DOHH2 (cell line): ENCODE data around the gene CCDC194.

Source experiments
- H3F3A ChIP-seq: fragments of 200-600 bp; sonication (generic), shearing (Covaris generic); 2 replicates; pipeline ENCODE4 v1.6.0; 2016; ENCODE audit warnings: antibody characterized with exemption, mild to moderate bottlenecking; ENCODE audit not compliant: control insufficient read depth, insufficient read depth
- H3K27ac ChIP-seq: fragments of 200-600 bp; sonication (generic); 2 replicates; pipeline ENCODE4 v1.5.1; 2014; ENCODE audit warnings: low read depth, mild to moderate bottlenecking, low read length, moderate library complexity
- H3K27me3 ChIP-seq: fragments of 200-600 bp; sonication (generic); 2 replicates; pipeline ENCODE4 v1.6.1; 2014; ENCODE audit warnings: mild to moderate bottlenecking, low read length, mixed read lengths; ENCODE audit not compliant: control insufficient read depth
- H3K36me3 ChIP-seq: fragments of 200-600 bp; sonication (generic); 2 replicates; pipeline ENCODE4 v1.6.1; 2014; ENCODE audit warnings: mild to moderate bottlenecking, low read length, moderate library complexity, mixed read lengths; ENCODE audit not compliant: control insufficient read depth
- H3K4me1 ChIP-seq: fragments of 200-600 bp; sonication (generic); 2 replicates; pipeline ENCODE4 v1.6.1; 2014; ENCODE audit warnings: mild to moderate bottlenecking, low read length, mixed read lengths; ENCODE audit not compliant: control insufficient read depth
- H3K4me2 ChIP-seq: fragments of 200-600 bp; sonication (generic); 2 replicates; pipeline ENCODE4 v1.6.0; 2014; ENCODE audit warnings: mild to moderate bottlenecking, low read length, moderate library complexity
- H3K4me3 ChIP-seq: fragments of 200-600 bp; sonication (generic); 2 replicates; pipeline ENCODE4 v1.5.1; 2014; ENCODE audit warnings: mild to moderate bottlenecking, low read length, mixed read lengths
- H3K79me2 ChIP-seq: fragments of 200-600 bp; sonication (generic); 2 replicates; pipeline ENCODE4 v1.6.1; 2014; ENCODE audit warnings: mild to moderate bottlenecking, low read length, mixed read lengths; ENCODE audit not compliant: control insufficient read depth
- H3K9me2 ChIP-seq: fragments of 200-600 bp; sonication (generic); replicated peaks from 2 replicates; pipeline ENCODE4 v1.6.1; 2014; ENCODE audit warnings: mild to moderate bottlenecking, low read length, mixed read lengths; ENCODE audit not compliant: control insufficient read depth
- H3K9me3 ChIP-seq: fragments of 200-600 bp; sonication (generic); 2 replicates; pipeline ENCODE4 v1.6.1; 2014; ENCODE audit warnings: antibody characterized with exemption, low read length, mixed read lengths; ENCODE audit not compliant: control insufficient read depth, insufficient read depth
- H4K20me1 ChIP-seq: fragments of 200-600 bp; sonication (generic); 2 replicates; pipeline ENCODE4 v1.6.0; 2014; ENCODE audit warnings: low read depth, mild to moderate bottlenecking, antibody characterized with exemption, low read length, moderate library complexity; ENCODE audit not compliant: control insufficient read depth, insufficient read depth
- CTCF ChIP-seq: fragments of 200-600 bp; sonication (generic); IDR thresholded peaks from one replicate; pipeline ENCODE4 v1.5.1; 2014; ENCODE audit warnings: antibody characterized with exemption, mild to moderate bottlenecking, low read depth, low read length; ENCODE audit not compliant: poor library complexity, severe bottlenecking
- EZH2phosphoT487 ChIP-seq: fragments of 200-600 bp; sonication (generic); IDR thresholded peaks from 2 replicates; pipeline ENCODE4 v1.6.1; 2017; ENCODE audit warnings: borderline replicate concordance, mild to moderate bottlenecking, antibody characterized with exemption, low read length, moderate library complexity, mixed read lengths

The CCDC194 gene

GRCh38 chr19:17404621-17405249 is 10.7 kb upstream of the CCDC194 start:
- peaks cover 39% of the 10 kb centered on the region for H3K4me1 ChIP-seq
- peaks cover 80% of the 10 kb centered on the region for H3K79me2 ChIP-seq

GRCh38 chr19:17404015-17404414 is 10.0 kb upstream of the CCDC194 start:
- H3K27me3 ChIP-seq: no peaks in the 10 kb centered on the region
- H3K9me2 ChIP-seq: no peaks in the 10 kb centered on the region
- H3K9me3 ChIP-seq: no peaks in the 10 kb centered on the region
- TF ChIP-seq CTCF: no peak
- no peak for TF ChIP-seq EZH2phosphoT487
- H3K79me2 ChIP-seq: peaks cover 73% of the 10 kb centered on the region
- H3K27ac ChIP-seq: peak overlapping the region; percentile 94
- H3K36me3 ChIP-seq: peaks cover 56% of the 10 kb centered on the region
- H4K20me1 ChIP-seq: peaks cover 8% of the 10 kb centered on the region
- peak overlapping the region; percentile 89 for H3K4me3 ChIP-seq
- peaks cover 18% of the 10 kb centered on the region for H3F3A ChIP-seq
- H3K4me2 ChIP-seq: peak overlapping the region; percentile 91
- H3K4me1 ChIP-seq: peaks cover 32% of the 10 kb centered on the region

More at GRCh38 chr19:17404621-17405249, 10.7 kb upstream of the CCDC194 start:
- Histone ChIP-seq H3K9me3 (no peaks in the 10 kb centered on the region), H3K4me2 (peak overlapping the region; percentile 91), H3K4me3 (peak overlapping the region; percentile 89), H3F3A (peaks cover 18% of the 10 kb centered on the region), H3K27me3 (no peaks in the 10 kb centered on the region), H4K20me1 (peaks cover 8% of the 10 kb centered on the region), H3K27ac (peak overlapping the region; percentile 94), H3K36me3 (peaks cover 55% of the 10 kb centered on the region), H3K9me2 (no peaks in the 10 kb centered on the region)
- TF ChIP-seq CTCF (no peak), EZH2phosphoT487 (no peak)

GRCh38 chr19:17402982-17403855 is 9.2 kb upstream of the CCDC194 start:
- Histone ChIP-seq H3K4me2 (peak overlapping the region; percentile 91), H3K9me2 (no peaks in the 10 kb centered on the region), H3K27ac (no peak overlapping the region), H3K4me3 (peak overlapping the region; percentile 89), H4K20me1 (peaks cover 8% of the 10 kb centered on the region), H3F3A (peaks cover 22% of the 10 kb centered on the region), H3K79me2 (peaks cover 65% of the 10 kb centered on the region), H3K4me1 (peaks cover 32% of the 10 kb centered on the region), H3K9me3 (no peaks in the 10 kb centered on the region), H3K36me3 (peaks cover 60% of the 10 kb centered on the region), H3K27me3 (no peaks in the 10 kb centered on the region)
- no peak for TF ChIP-seq EZH2phosphoT487

GRCh38 chr19:17401628-17402027 is 7.6 kb upstream of the CCDC194 start:
- H3K79me2 ChIP-seq: peaks cover 49% of the 10 kb centered on the region
- no peak for TF ChIP-seq CTCF
- no peak for TF ChIP-seq EZH2phosphoT487
- peaks cover 30% of the 10 kb centered on the region for H3K4me1 ChIP-seq
- H3K9me2 ChIP-seq: no peaks in the 10 kb centered on the region
- no peak overlapping the region for H3K4me3 ChIP-seq
- no peaks in the 10 kb centered on the region for H3K27me3 ChIP-seq
- H3F3A ChIP-seq: peaks cover 21% of the 10 kb centered on the region
- peaks cover 63% of the 10 kb centered on the region for H3K36me3 ChIP-seq
- H3K4me2 ChIP-seq: no peak overlapping the region
- no peaks in the 10 kb centered on the region for H3K9me3 ChIP-seq
- H3K27ac ChIP-seq: no peak overlapping the region
- peaks cover 8% of the 10 kb centered on the region for H4K20me1 ChIP-seq
